HEK293 (cell line): Measurements from ENCODE around the gene NFIB.

ENCODE experiments used
- HOXA7 ChIP-seq: sonication (generic); formaldehyde crosslinking; IDR thresholded peaks from 2 replicates; pipeline ENCODE4 v1.8.1; 2022; ENCODE audit warnings: missing genetic modification reagents, borderline replicate concordance
- KLF16 ChIP-seq: fragments of 450-650 bp; formaldehyde crosslinking; IDR thresholded peaks from 2 replicates; pipeline ENCODE4 v1.5.1; 2017; ENCODE audit warnings: missing biosample characterization, missing genetic modification characterization
- MEIS1 ChIP-seq: sonication (generic); formaldehyde crosslinking; IDR thresholded peaks from 2 replicates; pipeline ENCODE4 v1.8.1; 2022; ENCODE audit warnings: missing genetic modification reagents, mild to moderate bottlenecking, borderline replicate concordance
- PBX3 ChIP-seq: sonication (generic); formaldehyde crosslinking; IDR thresholded peaks from 2 replicates; pipeline ENCODE4 v1.8.1; 2022; ENCODE audit warnings: mild to moderate bottlenecking, moderate library complexity, missing genetic modification reagents
- YY1 ChIP-seq: fragments of 450-650 bp; formaldehyde crosslinking; IDR thresholded peaks from 2 replicates; pipeline ENCODE4 v1.5.1; 2018; ENCODE audit warnings: missing biosample characterization, missing genetic modification characterization
- ZBTB44 ChIP-seq: fragments of 450-650 bp; IDR thresholded peaks from 2 replicates; pipeline ENCODE4 v1.5.1; 2018; ENCODE audit warnings: missing biosample characterization, mild to moderate bottlenecking, missing genetic modification characterization
- ZBTB48 ChIP-seq: fragments of 450-650 bp; formaldehyde crosslinking; IDR thresholded peaks from 2 replicates; pipeline ENCODE4 v1.5.1; 2016; ENCODE audit warnings: missing biosample characterization, missing genetic modification characterization
- ZBTB7A ChIP-seq: fragments of 450-650 bp; formaldehyde crosslinking; IDR thresholded peaks from 2 replicates; pipeline ENCODE4 v1.5.1; 2016; ENCODE audit warnings: low read depth, missing biosample characterization, missing genetic modification characterization
- ZIC2 ChIP-seq: fragments of 450-650 bp; formaldehyde crosslinking; IDR thresholded peaks from 2 replicates; pipeline ENCODE4 v1.5.1; 2016; ENCODE audit warnings: missing biosample characterization, missing genetic modification characterization
- ZNF114 ChIP-seq: fragments of 450-650 bp; formaldehyde crosslinking; IDR thresholded peaks from 2 replicates; pipeline ENCODE4 v1.5.0; 2017; ENCODE audit warnings: missing biosample characterization, missing genetic modification characterization
- ZNF133 ChIP-seq: fragments of 450-650 bp; formaldehyde crosslinking; IDR thresholded peaks from 2 replicates; pipeline ENCODE4 v1.5.1; 2016; ENCODE audit warnings: missing biosample characterization, missing genetic modification characterization
- ZNF175 ChIP-seq: fragments of 450-650 bp; formaldehyde crosslinking; IDR thresholded peaks from 2 replicates; pipeline ENCODE4 v1.5.1; 2016; ENCODE audit warnings: missing biosample characterization, missing genetic modification characterization
- ZNF18 ChIP-seq: fragments of 450-650 bp; formaldehyde crosslinking; IDR thresholded peaks from 2 replicates; pipeline ENCODE4 v1.5.1; 2016; ENCODE audit warnings: missing biosample characterization, missing genetic modification characterization
- ZNF274 ChIP-seq, 2 experiments: fragments of 200-500 bp in 1 of 2; fragments of 450-650 bp in 1 of 2; sonication (Bioruptor generic) in 1 of 2; formaldehyde crosslinking in 1 of 2; IDR thresholded peaks; 2 replicates each; pipeline versions ENCODE4 v1.5.1 to v1.6.1; 2014 to 2016; ENCODE audit warnings: borderline replicate concordance in 1 of 2, inconsistent platforms in 1 of 2, low read length in 1 of 2, missing biosample characterization in 1 of 2, missing genetic modification characterization in 1 of 2
- ZNF292 ChIP-seq: fragments of 450-650 bp; formaldehyde crosslinking; IDR thresholded peaks from 2 replicates; pipeline ENCODE4 v1.5.1; 2016; ENCODE audit warnings: low read depth, missing biosample characterization, missing genetic modification characterization, borderline replicate concordance
- ZNF335 ChIP-seq: fragments of 450-650 bp; formaldehyde crosslinking; conservative IDR thresholded peaks from 2 replicates; pipeline ENCODE4 v1.5.1; 2016; ENCODE audit warnings: missing biosample characterization, missing genetic modification characterization
- ZNF350 ChIP-seq: fragments of 450-650 bp; formaldehyde crosslinking; IDR thresholded peaks from 2 replicates; pipeline ENCODE4 v1.5.0; 2017; ENCODE audit warnings: missing biosample characterization, mild to moderate bottlenecking, missing genetic modification characterization
- ZNF426 ChIP-seq: fragments of 450-650 bp; formaldehyde crosslinking; IDR thresholded peaks from 2 replicates; pipeline ENCODE4 v1.5.1; 2017; ENCODE audit warnings: missing biosample characterization, missing genetic modification characterization, mild to moderate bottlenecking, inconsistent platforms, moderate library complexity
- ZNF433 ChIP-seq: fragments of 450-650 bp; formaldehyde crosslinking; IDR thresholded peaks from 2 replicates; pipeline ENCODE4 v1.5.1; 2016; ENCODE audit warnings: missing biosample characterization, missing genetic modification characterization, low read depth
- ZNF473 ChIP-seq: fragments of 450-650 bp; formaldehyde crosslinking; IDR thresholded peaks from 2 replicates; pipeline ENCODE4 v1.5.1; 2017; ENCODE audit warnings: missing biosample characterization, missing genetic modification characterization
- ZNF501 ChIP-seq: fragments of 450-650 bp; formaldehyde crosslinking; IDR thresholded peaks from 2 replicates; pipeline ENCODE4 v1.5.1; 2016; ENCODE audit warnings: missing biosample characterization, missing genetic modification characterization
- ZNF510 ChIP-seq: fragments of 450-650 bp; formaldehyde crosslinking; IDR thresholded peaks from 2 replicates; pipeline ENCODE4 v1.5.1; 2018; ENCODE audit warnings: mild to moderate bottlenecking, missing genetic modification characterization, missing biosample characterization; ENCODE audit not compliant: insufficient replicate concordance
- ZNF555 ChIP-seq: fragments of 450-650 bp; formaldehyde crosslinking; conservative IDR thresholded peaks from 2 replicates; pipeline ENCODE4 v1.5.1; 2017; ENCODE audit warnings: missing biosample characterization, mild to moderate bottlenecking, missing genetic modification characterization, inconsistent platforms
- ZNF571 ChIP-seq: fragments of 450-650 bp; formaldehyde crosslinking; IDR thresholded peaks from 2 replicates; pipeline ENCODE4 v1.5.0; 2017; ENCODE audit warnings: missing biosample characterization, missing genetic modification characterization
- ZNF624 ChIP-seq: fragments of 450-650 bp; formaldehyde crosslinking; IDR thresholded peaks from 2 replicates; pipeline ENCODE4 v1.5.1; 2017; ENCODE audit warnings: missing biosample characterization, missing genetic modification characterization
- ZNF629 ChIP-seq: fragments of 450-650 bp; formaldehyde crosslinking; IDR thresholded peaks from 2 replicates; pipeline ENCODE4 v1.5.1; 2017; ENCODE audit warnings: missing biosample characterization, missing genetic modification characterization
- ZNF792 ChIP-seq: fragments of 450-650 bp; formaldehyde crosslinking; IDR thresholded peaks from 2 replicates; pipeline ENCODE4 v1.5.1; 2016; ENCODE audit warnings: missing biosample characterization, missing genetic modification characterization
- ZSCAN30 ChIP-seq: fragments of 450-650 bp; IDR thresholded peaks from 2 replicates; pipeline ENCODE4 v1.5.1; 2018; ENCODE audit warnings: missing biosample characterization, mild to moderate bottlenecking, missing genetic modification characterization, moderate library complexity
- TF ChIP-seq, protein P1 (sequence below): fragments of 450-650 bp; formaldehyde crosslinking; IDR thresholded peaks from 2 replicates; pipeline ENCODE4 v1.5.1; 2016; ENCODE audit warnings: missing biosample characterization, missing genetic modification characterization
- TF ChIP-seq, protein P2 (sequence below): fragments of 450-650 bp; formaldehyde crosslinking; IDR thresholded peaks from 2 replicates; pipeline ENCODE4; 2016; ENCODE audit warnings: missing biosample characterization, missing genetic modification characterization

The NFIB gene

GRCh38 chr9:14322211-14323082, 8.5 kb upstream of the NFIB start (continued):
- no peak for TF ChIP-seq ZNF350 (tag by site-specific recombination)
- TF ChIP-seq, protein P1, sequence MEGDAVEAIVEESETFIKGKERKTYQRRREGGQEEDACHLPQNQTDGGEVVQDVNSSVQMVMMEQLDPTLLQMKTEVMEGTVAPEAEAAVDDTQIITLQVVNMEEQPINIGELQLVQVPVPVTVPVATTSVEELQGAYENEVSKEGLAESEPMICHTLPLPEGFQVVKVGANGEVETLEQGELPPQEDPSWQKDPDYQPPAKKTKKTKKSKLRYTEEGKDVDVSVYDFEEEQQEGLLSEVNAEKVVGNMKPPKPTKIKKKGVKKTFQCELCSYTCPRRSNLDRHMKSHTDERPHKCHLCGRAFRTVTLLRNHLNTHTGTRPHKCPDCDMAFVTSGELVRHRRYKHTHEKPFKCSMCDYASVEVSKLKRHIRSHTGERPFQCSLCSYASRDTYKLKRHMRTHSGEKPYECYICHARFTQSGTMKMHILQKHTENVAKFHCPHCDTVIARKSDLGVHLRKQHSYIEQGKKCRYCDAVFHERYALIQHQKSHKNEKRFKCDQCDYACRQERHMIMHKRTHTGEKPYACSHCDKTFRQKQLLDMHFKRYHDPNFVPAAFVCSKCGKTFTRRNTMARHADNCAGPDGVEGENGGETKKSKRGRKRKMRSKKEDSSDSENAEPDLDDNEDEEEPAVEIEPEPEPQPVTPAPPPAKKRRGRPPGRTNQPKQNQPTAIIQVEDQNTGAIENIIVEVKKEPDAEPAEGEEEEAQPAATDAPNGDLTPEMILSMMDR (tag by site-specific recombination): 0 out of 2 replicates have a peak, but pooled peaks have one; percentile 23
- peak; percentile 58 for TF ChIP-seq ZNF501
- TF ChIP-seq PBX3: peak; percentile 83
- no peak for TF ChIP-seq ZNF114 (tag by site-specific recombination)
- no peak for TF ChIP-seq ZNF133 (tag by site-specific recombination)
- no peak for TF ChIP-seq ZNF555 (tag by site-specific recombination)
- no peak for TF ChIP-seq ZNF433 (tag by site-specific recombination)
- 0 out of 2 replicates have a peak, but pooled peaks have one; percentile 37 for TF ChIP-seq ZNF792 (tag by site-specific recombination)
- no peak for TF ChIP-seq ZNF571 (tag by site-specific recombination)
- TF ChIP-seq, protein P2, sequence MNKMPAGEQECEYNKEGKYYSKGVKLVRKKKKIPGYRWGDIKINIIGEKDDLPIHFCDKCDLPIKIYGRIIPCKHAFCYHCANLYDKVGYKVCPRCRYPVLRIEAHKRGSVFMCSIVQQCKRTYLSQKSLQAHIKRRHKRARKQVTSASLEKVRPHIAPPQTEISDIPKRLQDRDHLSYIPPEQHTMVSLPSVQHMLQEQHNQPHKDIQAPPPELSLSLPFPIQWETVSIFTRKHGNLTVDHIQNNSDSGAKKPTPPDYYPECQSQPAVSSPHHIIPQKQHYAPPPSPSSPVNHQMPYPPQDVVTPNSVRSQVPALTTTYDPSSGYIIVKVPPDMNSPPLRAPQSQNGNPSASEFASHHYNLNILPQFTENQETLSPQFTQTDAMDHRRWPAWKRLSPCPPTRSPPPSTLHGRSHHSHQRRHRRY (tag by site-specific recombination): no peak
- peak; percentile 71 for TF ChIP-seq ZBTB48 (tag by site-specific recombination)
- TF ChIP-seq ZSCAN30 (tag by site-specific recombination): 0 out of 2 replicates have a peak, but pooled peaks have one; percentile 42
- no peak for TF ChIP-seq ZNF426
- peak; percentile 90 for TF ChIP-seq KLF16
- no peak for TF ChIP-seq ZNF175 (tag by site-specific recombination)
- no peak for TF ChIP-seq ZNF18
- TF ChIP-seq YY1: peak; percentile 8; the same call in 1 of the 2 replicates
- TF ChIP-seq ZNF629: 0 out of 2 replicates have a peak, but pooled peaks have one; percentile 38
- TF ChIP-seq ZNF274 (IDR thresholded peaks at IDR 0.05; ENCODE audit: low read length): no peak
- no peak for TF ChIP-seq ZNF274 (tag by site-specific recombination; IDR thresholded peaks at IDR 0.05; ENCODE audit: borderline replicate concordance)
- TF ChIP-seq ZNF292 (tag by site-specific recombination): no peak
- no peak for TF ChIP-seq ZNF624 (tag by site-specific recombination)
- no peak for TF ChIP-seq ZNF473 (tag by site-specific recombination)
- peak; percentile 90 for TF ChIP-seq ZNF335
- peak; percentile 79; the same call in 1 of the 2 replicates for TF ChIP-seq ZBTB7A (tag by site-specific recombination)
- no peak for TF ChIP-seq MEIS1
- TF ChIP-seq ZBTB44 (tag by site-specific recombination): peak; percentile 63; the same call in 1 of the 2 replicates
- 0 out of 2 replicates have a peak, but pooled peaks have one; percentile 23 for TF ChIP-seq ZIC2
- TF ChIP-seq ZNF510 (tag by site-specific recombination): no peak
- no peak for TF ChIP-seq HOXA7 (CRISPR knock-in tag)
